ENCODE data around the gene ARHGEF26.

ARHGEF26 gene

DNA sequence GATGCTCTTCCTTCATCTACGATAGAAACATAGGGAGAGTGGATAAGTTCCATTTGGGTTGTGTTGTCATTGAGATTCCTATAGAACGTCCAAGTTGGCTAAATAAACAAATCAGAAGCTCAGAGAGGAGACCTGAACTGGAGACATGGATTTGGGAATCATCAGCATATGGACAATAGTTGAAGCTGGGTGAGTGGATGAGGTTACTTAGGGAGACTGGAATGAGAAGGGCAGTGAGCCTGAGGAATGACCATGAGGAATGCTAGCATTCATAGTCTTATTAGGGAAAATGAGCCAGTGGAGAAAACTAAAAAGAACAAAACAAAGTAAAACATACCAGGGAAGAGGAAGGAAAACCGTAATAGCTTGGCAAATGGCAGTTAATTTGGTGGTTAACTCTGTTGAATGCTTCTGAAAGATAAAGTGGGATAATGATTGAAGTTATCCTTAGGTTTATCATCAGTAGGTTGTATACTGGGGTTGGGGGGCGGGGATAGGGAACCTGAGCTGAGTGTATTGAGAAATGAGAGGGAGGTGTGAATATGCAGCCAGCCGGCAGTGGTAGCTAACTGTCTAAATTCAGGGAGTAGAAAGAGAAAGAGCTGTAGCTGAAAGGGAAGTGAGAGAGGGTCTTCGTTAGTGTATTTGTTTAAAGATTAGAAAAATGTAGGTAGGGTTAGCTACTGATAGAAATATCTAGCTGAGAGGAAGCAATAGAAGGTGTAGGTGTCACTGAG, 74.6 kb downstream of the ARHGEF26 start:
- no peak for DNase-seq (ENCODE audit: low read depth in 3 of 3, low spot score in 1 of 3)

DNA sequence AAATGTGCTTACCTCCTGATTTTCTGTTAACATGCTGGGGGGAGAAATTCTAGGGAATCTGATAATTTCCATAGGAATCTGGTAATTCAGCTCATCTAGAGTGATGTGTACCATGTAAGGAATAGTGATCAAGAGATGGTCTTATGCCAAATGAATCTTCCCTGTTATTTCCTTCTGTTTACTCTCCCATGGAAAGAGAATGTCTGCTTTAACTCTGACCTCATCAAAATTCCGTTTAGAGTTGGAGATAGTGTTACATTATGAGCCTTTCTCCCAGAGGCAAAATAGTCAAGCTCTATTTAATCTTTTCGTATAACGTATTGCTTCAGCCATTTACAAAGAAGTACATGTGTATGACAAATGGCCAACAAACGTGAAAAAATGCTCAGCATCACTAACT, 76.6 kb downstream of the ARHGEF26 start:
- DNase-seq (ENCODE audit: low read depth in 3 of 3, low spot score in 1 of 3), result no peak

- no peak for DNase-seq (ENCODE audit: low read depth in 3 of 3, low spot score in 1 of 3)
These were observed 88.3 kb downstream of the ARHGEF26 start for GRCh38 chr3:154209499-154209898.

- DNase-seq (ENCODE audit: low read depth in 3 of 3, low spot score in 1 of 3), result no peak
These were observed 89.8 kb downstream of the ARHGEF26 start for GRCh38 chr3:154210986-154211385.

DNA sequence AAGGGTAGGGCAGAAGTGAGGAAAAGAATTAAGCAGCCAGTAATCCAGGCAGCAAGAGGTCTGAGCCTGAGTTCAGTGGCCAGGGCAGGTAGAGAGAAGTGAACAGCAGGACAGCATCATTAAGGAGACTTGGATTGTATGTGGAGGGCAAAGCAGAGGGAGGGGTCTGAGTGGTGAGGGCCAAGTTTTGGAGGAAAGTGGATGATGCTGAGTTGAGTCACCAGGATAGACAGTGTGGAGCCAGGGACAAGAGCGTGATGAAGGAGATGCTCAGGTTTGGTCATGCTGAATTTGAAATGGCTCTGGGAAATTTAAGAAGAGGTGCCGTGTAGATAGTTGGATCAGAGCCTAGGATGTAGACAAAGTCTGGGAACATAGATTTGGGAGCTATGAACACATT, 93.1 kb downstream of the ARHGEF26 start:
- no peak for DNase-seq (ENCODE audit: low read depth in 3 of 3, low spot score in 1 of 3)

- DNase-seq (ENCODE audit: low read depth in 3 of 3, low spot score in 1 of 3), result no peak
These were observed 96.5 kb downstream of the ARHGEF26 start for GRCh38 chr3:154217671-154218070.

- DNase-seq (ENCODE audit: low read depth in 3 of 3, low spot score in 1 of 3), result no peak
These were observed 97.5 kb downstream of the ARHGEF26 start for GRCh38 chr3:154218728-154219127.

- no peak for DNase-seq (ENCODE audit: low read depth in 3 of 3, low spot score in 1 of 3)
These were observed 99.3 kb downstream of the ARHGEF26 start for GRCh38 chr3:154220462-154220861.

DNA sequence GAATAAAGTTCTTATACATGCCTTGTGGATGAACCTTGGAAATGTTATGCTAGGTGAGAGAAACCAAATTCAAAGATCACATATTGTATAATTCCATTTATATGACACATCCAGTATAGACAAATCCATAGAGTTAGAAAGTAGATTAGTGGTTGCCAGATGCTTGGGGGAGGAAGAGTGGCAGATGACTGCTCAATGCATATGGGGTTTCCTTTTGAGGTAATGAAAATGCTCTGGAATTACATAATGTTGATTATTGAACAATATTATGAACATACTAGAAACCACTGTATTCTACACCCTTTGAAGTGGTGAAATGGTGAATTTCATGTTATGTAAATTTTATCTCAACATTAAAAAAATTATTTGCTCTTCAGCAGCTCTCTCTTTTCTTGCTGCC, 102.3 kb downstream of the ARHGEF26 start:
- no peak for DNase-seq (ENCODE audit: low read depth in 3 of 3, low spot score in 1 of 3)

DNA sequence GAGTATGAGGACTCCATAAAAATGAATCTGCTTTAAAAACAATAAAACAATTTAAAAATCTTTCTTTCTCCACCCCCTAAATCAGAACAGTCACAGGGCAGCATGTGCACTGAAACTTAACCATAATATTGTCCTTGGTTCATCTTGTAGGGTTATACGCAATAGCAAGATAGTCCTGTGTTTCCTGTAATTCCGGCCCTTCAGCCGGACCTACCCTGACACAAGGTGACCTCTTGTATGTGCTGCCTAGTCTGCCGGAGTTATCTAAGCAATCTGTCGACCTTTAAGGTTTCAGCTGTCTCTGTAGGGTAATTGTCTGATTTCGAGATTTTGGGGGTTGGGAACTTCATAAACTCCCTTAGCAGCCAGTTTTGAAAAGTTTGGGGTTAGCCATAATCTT, 103.2 kb downstream of the ARHGEF26 start:
- no peak for DNase-seq (ENCODE audit: low read depth in 3 of 3, low spot score in 1 of 3)

DNA sequence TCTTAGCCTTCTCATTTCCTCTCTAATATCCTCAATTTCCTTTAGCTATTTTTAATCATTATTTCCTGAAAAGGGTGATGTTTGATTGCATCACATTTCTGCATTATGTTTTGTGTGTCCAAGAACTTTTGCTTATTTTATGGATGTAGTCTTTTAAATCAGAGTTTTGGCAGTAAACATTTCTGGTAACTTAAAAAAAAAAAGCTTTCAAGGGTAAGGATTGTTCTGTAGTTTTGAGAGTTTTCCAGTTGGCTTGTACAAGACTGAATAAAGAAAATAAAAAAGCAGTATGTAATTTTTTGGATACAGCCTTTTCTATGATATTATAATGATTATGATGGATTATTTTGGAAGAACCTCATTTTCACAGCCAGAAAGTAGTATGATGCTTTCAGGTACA, 103.7 kb downstream of the ARHGEF26 start:
- no peak for DNase-seq (ENCODE audit: low read depth in 3 of 3, low spot score in 1 of 3)

DNA sequence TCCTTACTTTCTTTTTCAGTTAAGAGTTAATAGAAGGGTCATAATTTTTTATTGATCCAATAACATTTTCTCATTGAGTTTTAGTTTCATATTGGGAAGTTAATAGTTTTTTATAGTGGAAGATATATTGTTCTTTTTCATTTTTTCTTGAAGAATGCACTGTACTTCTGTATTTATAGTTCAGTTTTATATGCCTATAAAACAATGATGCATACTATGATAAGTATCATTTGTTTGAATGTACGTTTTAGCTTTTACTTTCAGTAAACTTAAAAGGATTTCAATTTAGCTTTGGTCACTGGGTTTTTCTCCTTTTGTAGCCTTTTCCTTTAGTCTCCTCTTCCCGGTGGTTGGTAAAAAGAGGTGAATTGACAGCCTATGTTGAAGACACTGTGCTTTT, 104.3 kb downstream of the ARHGEF26 start:
- DNase-seq (ENCODE audit: low read depth in 3 of 3, low spot score in 1 of 3), result no peak

DNA sequence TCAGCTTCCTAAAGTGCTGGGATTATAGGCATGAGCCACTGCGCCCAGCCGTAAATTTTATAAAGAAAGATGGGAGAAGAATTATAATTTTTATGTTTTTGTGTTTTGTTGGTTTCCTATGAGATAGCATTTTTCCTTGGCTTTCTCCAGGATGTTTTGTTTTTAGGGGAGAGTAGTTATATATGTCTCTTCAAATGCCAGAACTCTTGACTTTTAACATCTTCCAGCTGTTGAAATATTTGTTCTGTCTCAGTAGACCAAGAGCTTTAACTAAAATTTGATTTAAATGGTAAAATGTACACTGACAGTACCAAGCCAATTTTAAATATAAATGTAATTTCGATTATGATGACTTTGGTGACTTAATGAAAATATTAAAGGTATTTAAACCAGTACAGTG, 106.3 kb downstream of the ARHGEF26 start:
- DNase-seq (ENCODE audit: low read depth in 3 of 3, low spot score in 1 of 3), result no peak

- DNase-seq (ENCODE audit: low read depth in 3 of 3, low spot score in 1 of 3), result no peak
These were observed 107.5 kb downstream of the ARHGEF26 start for GRCh38 chr3:154228561-154229216.

GRCh38 chr3:154229217-154229590, 108.0 kb downstream of the ARHGEF26 start:
- DNase-seq (ENCODE audit: low read depth in 3 of 3, low spot score in 1 of 3), result no peak

DNA sequence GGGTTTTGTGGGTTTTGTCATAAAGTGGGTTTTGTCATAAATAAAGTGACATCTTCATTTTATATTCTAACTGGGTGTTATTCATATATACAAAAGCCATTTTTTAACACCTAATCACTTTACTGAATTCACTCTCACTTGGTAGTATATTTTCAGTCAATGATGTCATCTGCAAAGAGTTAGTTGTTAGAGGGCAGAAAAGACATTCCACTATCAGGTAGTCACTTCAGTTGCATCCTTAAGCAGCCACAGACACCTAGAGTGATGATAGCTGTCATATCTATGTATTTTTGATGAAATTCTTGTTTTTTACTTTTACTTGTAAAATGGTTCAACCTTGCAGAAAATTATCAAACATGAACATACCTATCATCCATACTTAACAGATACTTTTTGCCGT, 114.1 kb downstream of the ARHGEF26 start:
- no peak for DNase-seq (ENCODE audit: low read depth in 3 of 3, low spot score in 1 of 3)

DNA sequence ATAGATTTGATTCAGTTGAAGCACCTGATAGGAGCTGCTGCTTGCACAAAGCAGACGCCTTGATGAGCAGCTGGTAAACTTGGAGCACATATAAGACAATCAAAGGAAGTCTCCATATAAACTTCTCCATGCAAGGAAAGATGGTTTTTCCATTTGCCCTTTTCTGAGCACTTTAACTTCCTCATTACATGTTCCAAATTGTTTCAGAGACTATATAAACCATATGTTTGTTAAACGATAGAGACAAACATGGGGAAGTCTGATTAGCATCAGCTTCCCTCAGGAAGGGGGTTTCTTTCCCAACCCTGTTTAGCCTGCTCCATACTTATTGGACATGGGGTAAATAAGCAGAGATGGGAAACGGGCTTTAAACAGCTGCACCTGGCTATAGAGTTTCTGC, 115.1 kb downstream of the ARHGEF26 start:
- no peak for DNase-seq (ENCODE audit: low read depth in 3 of 3, low spot score in 1 of 3)

DNA sequence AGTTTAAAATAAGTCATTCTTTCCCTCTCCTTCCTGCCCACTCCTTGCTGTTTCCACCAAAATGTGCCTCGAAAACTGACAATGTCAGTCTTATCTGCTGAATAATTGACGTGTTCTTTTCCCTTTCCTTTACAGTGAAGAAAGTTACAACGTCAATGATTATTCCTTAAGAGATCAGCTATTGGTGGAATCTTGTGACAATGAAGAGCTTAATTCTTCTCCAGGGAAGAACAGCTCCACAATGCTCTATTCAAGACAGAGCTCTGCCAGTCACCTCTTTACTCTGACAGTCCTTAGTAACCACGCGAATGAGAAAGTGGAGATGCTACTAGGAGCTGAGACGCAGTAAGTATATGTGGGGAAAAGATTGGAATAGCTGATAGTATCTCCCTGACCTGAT, 119.0 kb downstream of the ARHGEF26 start:
- no peak for DNase-seq (ENCODE audit: low read depth in 3 of 3, low spot score in 1 of 3)

- no peak for DNase-seq (ENCODE audit: low read depth in 3 of 3, low spot score in 1 of 3)
These were observed 120.3 kb downstream of the ARHGEF26 start for GRCh38 chr3:154241496-154241895.

DNA sequence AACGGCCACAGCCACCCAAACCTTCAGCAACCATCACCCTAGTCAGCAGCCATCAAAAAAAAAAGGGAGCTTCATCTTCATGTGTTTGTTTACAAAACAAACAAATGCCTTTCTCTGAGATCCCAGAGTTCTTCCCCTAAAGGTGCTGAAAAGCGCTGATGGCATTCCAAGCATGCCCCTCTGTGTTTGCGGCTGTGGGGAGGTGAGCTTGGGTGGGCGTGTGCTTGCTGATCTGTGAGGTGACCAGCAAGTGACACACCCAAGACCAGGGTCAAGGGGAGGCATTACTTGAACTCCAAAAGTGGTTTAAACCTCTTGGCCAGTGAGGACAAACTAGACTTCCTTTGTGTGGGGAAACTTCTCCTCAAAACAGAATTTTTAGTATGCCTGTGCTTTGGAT, 121.6 kb downstream of the ARHGEF26 start:
- no peak for DNase-seq (ENCODE audit: low read depth in 3 of 3, low spot score in 1 of 3)

DNA sequence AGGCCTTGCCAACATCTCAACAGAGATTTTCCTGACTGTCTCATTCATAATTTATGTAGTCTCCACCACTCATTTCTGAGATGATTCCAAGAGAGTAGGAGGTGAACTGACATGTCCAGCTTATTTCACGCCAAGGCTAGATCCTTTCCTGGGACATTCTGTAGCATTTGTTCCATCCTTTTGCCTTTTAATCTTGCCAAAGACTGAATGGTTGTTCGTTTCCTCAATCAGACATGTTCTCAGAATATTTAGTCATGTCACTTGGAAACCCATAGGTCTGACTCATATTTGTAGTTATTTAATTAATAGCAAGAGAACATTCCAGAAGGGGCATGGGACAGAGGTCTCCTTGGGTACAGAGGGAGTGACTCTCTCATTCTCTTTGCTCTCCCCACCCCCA, 122.2 kb downstream of the ARHGEF26 start:
- no peak for DNase-seq (ENCODE audit: low read depth in 3 of 3, low spot score in 1 of 3)

GRCh38 chr3:154244644-154245043, 123.5 kb downstream of the ARHGEF26 start:
- no peak for DNase-seq (ENCODE audit: low read depth in 3 of 3, low spot score in 1 of 3)

GRCh38 chr3:154247806-154248415, 126.7 kb downstream of the ARHGEF26 start:
- DNase-seq (ENCODE audit: low read depth in 3 of 3, low spot score in 1 of 3), result no peak
